Osteocyte (in vitro differentiated cells): ENCODE results near the gene MCM10. TPM values are rescaled to one million over a fixed set of nuclear protein-coding genes. Genes with fewer than 3 reads are reported as not detected.
A peak's percentile ranks its signal among the peaks of the same experiment; 100 is the strongest.

Experiments
- DNase-seq: peaks from one replicate; pipeline ENCODE4 v3.0.0; 2021; ENCODE audit warnings: mixed read lengths; ENCODE audit not compliant: unreplicated experiment; ENCODE audit errors: extremely low spot score
- H3K27ac Mint-ChIP-seq: one replicate; pipeline ENCODE4 v1.8.0; 2021; ENCODE audit warnings: mild to moderate bottlenecking, mixed read lengths; ENCODE audit not compliant: unreplicated experiment
- H3K27me3 Mint-ChIP-seq: one replicate; pipeline ENCODE4 v1.8.0; 2021; ENCODE audit warnings: mixed read lengths; ENCODE audit not compliant: unreplicated experiment
- H3K36me3 Mint-ChIP-seq: one replicate; pipeline ENCODE4 v1.8.0; 2021; ENCODE audit warnings: mixed read lengths; ENCODE audit not compliant: unreplicated experiment
- H3K4me1 Mint-ChIP-seq: one replicate; pipeline ENCODE4 v1.8.0; 2021; ENCODE audit warnings: mixed read lengths; ENCODE audit not compliant: unreplicated experiment
- H3K4me3 Mint-ChIP-seq: one replicate; pipeline ENCODE4 v1.8.0; 2021; ENCODE audit warnings: mild to moderate bottlenecking, moderate library complexity, mixed read lengths; ENCODE audit not compliant: unreplicated experiment
- H3K9me3 Mint-ChIP-seq: one replicate; pipeline ENCODE4 v1.8.0; 2021; ENCODE audit warnings: mixed read lengths; ENCODE audit not compliant: unreplicated experiment
- CTCF ChIP-seq: fragments of 200-600 bp; sonication (generic); IDR thresholded peaks from 2 replicates; pipeline ENCODE4 v1.5.0; 2021; ENCODE audit warnings: antibody characterized with exemption, mild to moderate bottlenecking, moderate library complexity
- total RNA-seq: library from RNA; stranded (reverse); gene quantifications from 2 replicates; pipeline ENCODE4 v1.2.1, GENCODE V29; 2021

The MCM10 gene
- total RNA-seq, 1 donor from 2014 or later: 3.7 TPM

GRCh38 chr10:13195016-13195415 lies 33.7 kb downstream of the MCM10 start:
- DNase-seq: no peak
- Mint-ChIP-seq H3K36me3 (no peaks in the 10 kb centered on the region), H3K4me1 (no peaks in the 10 kb centered on the region), H3K27ac (no peak overlapping the region), H3K27me3 (no peaks in the 10 kb centered on the region), H3K9me3 (no peaks in the 10 kb centered on the region), H3K4me3 (no peak overlapping the region)
- TF ChIP-seq CTCF: no peak

- H3K27ac Mint-ChIP-seq: no peak overlapping the region
- H3K9me3 Mint-ChIP-seq: no peaks in the 10 kb centered on the region
- no peaks in the 10 kb centered on the region for H3K4me1 Mint-ChIP-seq
- peaks cover 8% of the 10 kb centered on the region for H3K36me3 Mint-ChIP-seq
- no peak overlapping the region for H3K4me3 Mint-ChIP-seq
- no peak for DNase-seq
- H3K27me3 Mint-ChIP-seq: no peaks in the 10 kb centered on the region
- no peak for TF ChIP-seq CTCF
These were observed 39.8 kb downstream of the MCM10 start for GRCh38 chr10:13201132-13201531.

DNA sequence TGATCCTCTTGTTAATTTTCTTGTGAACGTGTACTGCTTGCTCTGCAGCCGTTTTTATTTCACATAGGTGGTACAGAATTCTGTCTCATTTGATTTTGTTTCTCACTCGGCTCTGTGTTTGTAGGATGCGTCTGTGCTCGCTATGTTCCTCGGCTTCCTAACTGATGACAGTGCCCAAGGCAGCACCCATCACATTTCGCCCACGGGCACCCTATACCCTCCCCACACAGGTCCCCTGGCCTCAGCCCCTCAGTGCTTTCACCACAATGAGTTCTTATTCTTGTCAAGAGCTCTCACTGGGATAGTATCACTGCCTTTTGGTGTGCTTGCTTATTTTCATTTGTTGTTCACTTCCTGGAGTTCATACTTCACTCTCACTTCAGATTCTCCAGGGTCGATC lies 44.7 kb downstream of the MCM10 start:
- DNase-seq: no peak
- no peak for TF ChIP-seq CTCF

DNA sequence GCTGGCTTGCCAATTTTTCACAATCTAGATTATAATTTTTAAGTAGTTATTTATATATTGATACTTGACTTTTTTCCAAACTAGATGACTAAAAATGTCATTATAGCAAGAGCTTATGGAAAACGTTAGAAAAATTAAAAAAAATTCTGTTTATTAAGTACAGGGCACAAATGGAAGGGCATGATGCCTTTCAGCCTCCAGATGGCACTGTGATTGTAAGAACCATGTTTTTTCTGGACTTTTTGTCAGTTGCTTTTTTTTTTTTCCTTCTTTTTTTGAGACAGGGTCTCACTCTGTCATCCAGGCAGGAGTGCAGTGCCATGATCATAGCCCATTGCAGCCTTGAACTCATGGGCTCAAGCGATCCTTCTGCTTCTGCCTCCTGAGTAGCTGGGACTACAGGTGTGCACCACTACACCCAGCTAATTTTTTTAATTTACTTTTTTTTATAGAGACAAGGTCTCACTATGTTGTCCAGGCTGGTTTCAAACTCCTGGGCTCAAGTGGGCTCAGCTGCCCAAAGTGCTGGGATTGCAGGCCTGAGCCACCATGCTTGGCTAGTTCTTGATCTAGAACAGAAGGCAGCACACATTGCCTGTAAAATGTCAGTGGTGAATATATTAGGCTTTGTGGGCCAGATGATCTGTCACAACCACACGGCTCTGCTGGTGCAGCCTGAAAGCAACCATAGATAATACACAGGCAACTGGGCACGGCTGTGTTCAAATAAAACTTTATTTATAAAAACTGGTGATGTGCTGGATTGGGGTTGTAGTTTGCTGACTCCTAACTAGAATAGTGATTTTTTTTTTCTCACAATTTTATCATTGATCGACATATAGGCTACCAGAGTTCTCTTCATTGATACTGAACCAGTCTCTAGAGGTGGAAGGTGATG lies 45.4 kb downstream of the MCM10 start:
- peaks cover 7% of the 10 kb centered on the region for H3K36me3 Mint-ChIP-seq
- no peaks in the 10 kb centered on the region for H3K9me3 Mint-ChIP-seq
- TF ChIP-seq CTCF: peak; percentile 75
- no peak overlapping the region for H3K27ac Mint-ChIP-seq
- DNase-seq: no peak
- no peaks in the 10 kb centered on the region for H3K4me1 Mint-ChIP-seq
- no peaks in the 10 kb centered on the region for H3K27me3 Mint-ChIP-seq
- no peak overlapping the region for H3K4me3 Mint-ChIP-seq

More for the DNA sequence above, 44.7 kb downstream of the MCM10 start:
- Mint-ChIP-seq H3K27me3 (no peaks in the 10 kb centered on the region), H3K9me3 (no peaks in the 10 kb centered on the region), H3K27ac (no peak overlapping the region), H3K4me3 (no peak overlapping the region), H3K36me3 (peaks cover 8% of the 10 kb centered on the region), H3K4me1 (no peaks in the 10 kb centered on the region)

GRCh38 chr10:13213163-13213562 lies 51.8 kb downstream of the MCM10 start:
- Mint-ChIP-seq H3K27me3 (no peaks in the 10 kb centered on the region), H3K27ac (no peak overlapping the region)
- DNase-seq: no peak

More at GRCh38 chr10:13213163-13213562, 51.8 kb downstream of the MCM10 start:
- no peaks in the 10 kb centered on the region for H3K9me3 Mint-ChIP-seq
- H3K4me1 Mint-ChIP-seq: no peaks in the 10 kb centered on the region
- TF ChIP-seq CTCF: no peak
- no peaks in the 10 kb centered on the region for H3K36me3 Mint-ChIP-seq
- no peak overlapping the region for H3K4me3 Mint-ChIP-seq
